Tibial nerve (tissue), 4 donors: ENCODE results near the gene PTK6. TPM values are rescaled to one million over a fixed set of nuclear protein-coding genes. Genes with fewer than 3 reads are reported as not detected.

ENCODE experiments used
- DNase-seq, 2 donors: peaks; one replicate each; pipeline ENCODE4 v3.0.0-alpha.2; 2019; ENCODE audit warnings: low spot score in 2 of 2
- H3K27ac ChIP-seq, 4 donors: fragments of 200-600 bp; sonication (generic) in 3 of 4; one replicate each; pipeline ENCODE4 v1.5.1; 2017 to 2019; ENCODE audit warnings: mild to moderate bottlenecking in 1 of 4
- H3K27me3 ChIP-seq, 2 donors: fragments of 200-600 bp; sonication (generic) in 1 of 2; one replicate each; pipeline versions ENCODE4 v1.5.1 to v1.6.0; 2017 to 2019
- H3K36me3 ChIP-seq, 3 donors: fragments of 200-600 bp; sonication (generic); one replicate each; pipeline ENCODE4 v1.5.1; 2018 to 2019
- H3K4me1 ChIP-seq, 4 donors: fragments of 200-600 bp; sonication (generic) in 3 of 4; one replicate each; pipeline ENCODE4 v1.5.1; 2017 to 2019
- H3K4me3 ChIP-seq, 4 donors: fragments of 200-600 bp; sonication (generic) in 3 of 4; one replicate each; pipeline ENCODE4 v1.5.1; 2017 to 2019; ENCODE audit warnings: mild to moderate bottlenecking in 1 of 4, moderate library complexity in 1 of 4
- H3K9me3 ChIP-seq, 4 donors: fragments of 200-600 bp; sonication (generic) in 3 of 4; one replicate each; pipeline ENCODE4 v1.5.1; 2017 to 2019
- CTCF ChIP-seq, 5 experiments: fragments of 200-600 bp in 3 of 5; fragments of 450-650 bp in 2 of 5; sonication (generic) in 3 of 5; IDR thresholded peaks; one replicate each; pipeline ENCODE4 v1.5.1; 2016 to 2019; ENCODE audit warnings: antibody characterized with exemption in 5 of 5, mild to moderate bottlenecking in 3 of 5, moderate library complexity in 2 of 5
- EP300 ChIP-seq, 2 donors: sonication (generic); formaldehyde crosslinking; IDR thresholded peaks; one replicate each; pipeline ENCODE4 v1.6.1; 2017; ENCODE audit warnings: antibody characterized with exemption in 2 of 2, mild to moderate bottlenecking in 1 of 2
- POLR2A ChIP-seq, 2 donors: fragments of 450-650 bp; IDR thresholded peaks; one replicate each; pipeline ENCODE4 v1.6.1; 2017; ENCODE audit warnings: antibody characterized with exemption in 2 of 2, mild to moderate bottlenecking in 2 of 2, moderate library complexity in 2 of 2
- WGBS, 2 donors: methylation state at CpG; one replicate each; pipeline ENCODE4 v1.1.5; 2018; 5-methylcytosine and 5-hydroxymethylcytosine counted together
- total RNA-seq, 4 donors: library from RNA; depleted of rRNA; stranded (reverse); fragments of >200 nt; gene quantifications; one replicate each; pipeline ENCODE4 v1.1.0, GENCODE V29; 2016

PTK6 gene
- total RNA-seq, 4 donors from 2014 or later, result 0.21 to 0.90 TPM; not detected in 2

GRCh38 chr20:63491635-63492230, 45.4 kb downstream of the PTK6 start:
- Histone ChIP-seq H3K4me1 (peaks cover 0 to 10% (median 0%) of the 10 kb centered on the region in 4 donors), H3K9me3 (no peaks in the 10 kb centered on the region), H3K27ac (no peak overlapping the region), H3K36me3 (no peaks in the 10 kb centered on the region), H3K4me3 (no peak overlapping the region), H3K27me3 (peaks cover 0 to 67% of the 10 kb centered on the region in 2 donors)
- no peak for TF ChIP-seq EP300 (IDR thresholded peaks at IDR 0.05)
- no peak for TF ChIP-seq POLR2A (IDR thresholded peaks at IDR 0.05)
- no peak for TF ChIP-seq CTCF (IDR thresholded peaks at IDR 0.05)
- WGBS, 2 donors, result 58 to 62% methylated on average over 4 of the region's 4 CpGs
- DNase-seq, result no peak

DNA sequence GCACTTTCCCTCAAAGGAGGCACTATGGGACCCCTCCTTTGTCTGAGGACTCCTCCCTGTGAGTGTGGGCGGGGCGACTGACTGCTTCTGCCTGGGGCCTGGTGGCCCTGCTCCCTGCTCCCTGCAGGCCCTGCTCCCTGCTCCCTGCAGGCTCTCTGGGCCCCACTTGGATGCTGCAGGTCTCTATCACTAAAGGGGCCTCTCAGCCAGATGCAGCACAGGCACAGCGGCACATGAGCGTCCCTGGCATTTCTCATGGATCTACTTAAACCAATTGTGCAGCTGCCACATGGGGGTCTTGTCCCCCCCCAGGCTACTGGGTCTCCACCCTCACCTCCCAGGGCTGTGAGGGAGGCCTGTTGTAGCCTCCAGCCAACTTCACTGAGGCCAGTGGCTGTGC, 46.1 kb downstream of the PTK6 start:
- H3K4me1 ChIP-seq, result peaks cover 0 to 5% (median 0%) of the 10 kb centered on the region in 4 donors
- no peaks in the 10 kb centered on the region for H3K36me3 ChIP-seq
- peaks cover 0 to 5% (median 0%) of the 10 kb centered on the region in 4 donors for H3K9me3 ChIP-seq
- TF ChIP-seq CTCF (IDR thresholded peaks at IDR 0.05) (no peak), POLR2A (IDR thresholded peaks at IDR 0.05) (no peak), EP300 (IDR thresholded peaks at IDR 0.05) (no peak)
- H3K4me3 ChIP-seq, result no peak overlapping the region
- H3K27ac ChIP-seq, result no peak overlapping the region
- WGBS, 2 donors, result 78 to 93% methylated on average over 2 to 4 of the region's 4 CpGs
- DNase-seq, result no peak
- H3K27me3 ChIP-seq, result peaks cover 0 to 66% of the 10 kb centered on the region in 2 donors

DNA sequence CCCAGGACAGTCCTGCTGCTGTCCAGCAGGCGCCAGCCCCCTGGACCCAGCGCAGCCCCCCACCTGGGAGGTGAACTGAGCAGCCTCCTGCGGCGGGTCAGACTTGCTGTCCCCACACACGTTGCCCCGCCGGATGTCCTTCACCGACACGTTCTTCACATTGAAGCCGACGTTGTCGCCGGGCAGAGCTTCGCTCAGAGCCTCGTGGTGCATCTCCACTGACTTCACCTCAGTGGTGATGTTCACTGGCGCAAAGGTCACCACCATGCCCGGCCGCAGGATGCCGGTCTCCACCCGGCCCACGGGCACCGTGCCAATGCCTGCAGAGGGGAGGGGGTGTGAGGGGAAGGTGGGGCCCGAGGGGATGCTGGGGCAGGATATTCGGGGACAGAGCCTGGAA, 46.8 kb downstream of the PTK6 start:
- no peak for DNase-seq
- no peaks in the 10 kb centered on the region for H3K36me3 ChIP-seq
- peaks cover 0 to 5% (median 0%) of the 10 kb centered on the region in 4 donors for H3K4me1 ChIP-seq
- 75 to 76% methylated on average over 23 to 24 of the region's 24 CpGs for WGBS, 2 donors
- peaks cover 0 to 66% of the 10 kb centered on the region in 2 donors for H3K27me3 ChIP-seq
- H3K9me3 ChIP-seq, result peaks cover 0 to 5% (median 0%) of the 10 kb centered on the region in 4 donors
- no peak overlapping the region for H3K4me3 ChIP-seq
- no peak overlapping the region for H3K27ac ChIP-seq
- TF ChIP-seq POLR2A (IDR thresholded peaks at IDR 0.05) (no peak), CTCF (IDR thresholded peaks at IDR 0.05) (no peak), EP300 (IDR thresholded peaks at IDR 0.05) (no peak)

- no peak for DNase-seq
- 15 to 27% methylated on average over 20 to 61 of the region's 83 CpGs for WGBS, 2 donors
- H3K4me3 ChIP-seq, result no peak overlapping the region
- peaks cover 0 to 5% (median 0%) of the 10 kb centered on the region in 4 donors for H3K4me1 ChIP-seq
- peaks cover 0 to 74% of the 10 kb centered on the region in 2 donors for H3K27me3 ChIP-seq
- H3K9me3 ChIP-seq, result peaks cover 0 to 5% (median 0%) of the 10 kb centered on the region in 4 donors
- no peaks in the 10 kb centered on the region for H3K36me3 ChIP-seq
- H3K27ac ChIP-seq, result no peak overlapping the region
- TF ChIP-seq POLR2A (IDR thresholded peaks at IDR 0.05) (no peak), CTCF (IDR thresholded peaks at IDR 0.05) (no peak), EP300 (IDR thresholded peaks at IDR 0.05) (no peak)
Measured at GRCh38 chr20:63488315-63489251, 48.6 kb downstream of the PTK6 start.
